Measurements from ENCODE around the gene MARK3. TPM values are rescaled to one million over a fixed set of nuclear protein-coding genes. Genes with fewer than 3 reads are reported as not detected.
A peak's percentile ranks its signal among the peaks of the same experiment; 100 is the strongest.

MARK3 gene
- total and polyA plus RNA-seq, 2 of the 4 experiments (the other 2 are of a cell fraction), result 78.5 to 80.5 TPM

DNA sequence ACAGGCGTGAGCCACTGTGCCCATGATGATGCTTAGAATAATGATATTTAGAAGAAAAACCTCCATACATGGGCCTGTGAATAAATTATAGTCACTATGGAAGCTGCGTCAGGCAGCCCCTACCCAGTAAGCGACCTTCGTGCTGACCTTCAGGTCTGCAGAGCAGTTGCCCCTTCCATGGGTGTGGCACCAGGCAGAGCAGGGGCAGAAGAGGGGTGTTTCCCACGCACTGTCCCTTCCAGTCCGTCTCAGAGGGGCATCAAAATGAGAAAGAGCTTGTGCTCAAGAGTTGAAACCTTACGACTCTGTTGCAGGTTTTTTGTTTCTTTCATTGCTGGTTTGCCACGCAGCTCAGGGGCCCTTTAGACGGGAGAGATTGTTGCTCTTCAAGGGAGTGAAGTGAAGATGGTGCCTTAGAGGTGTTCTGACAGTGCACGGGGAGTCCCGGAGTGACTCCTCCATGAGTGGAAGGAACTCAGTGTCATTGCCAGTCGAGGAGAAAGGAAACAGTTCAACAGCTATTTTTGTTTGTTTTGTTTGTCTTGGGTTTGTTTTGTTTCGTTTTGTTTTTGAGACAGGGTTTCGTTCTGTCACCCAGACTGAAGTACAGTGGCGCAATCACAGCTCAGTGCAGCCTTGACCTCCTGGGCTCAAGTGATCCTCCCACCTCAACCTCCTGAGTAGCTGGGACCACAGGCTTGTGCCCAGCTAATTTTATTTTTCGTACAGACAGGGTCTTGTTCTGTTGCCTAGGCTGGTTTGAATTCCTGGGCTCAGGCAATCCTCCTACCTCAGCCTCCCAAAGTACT, 123.5 kb downstream of the MARK3 start:
- Histone ChIP-seq H2BK15ac (ENCODE audit: low read depth, low read length) (no peak overlapping the region), H3K56ac (ENCODE audit: extremely low read depth, insufficient read depth, low read length) (no peak overlapping the region), H4K20me1 (ENCODE audit: insufficient read depth, low read length) (peaks cover 13% of the 10 kb centered on the region), H3K27ac (ENCODE audit: insufficient read depth, low read length) (no peak overlapping the region), H3K4me1 (ENCODE audit: control insufficient read depth, insufficient read depth, low read length) (peaks cover 4% of the 10 kb centered on the region; the same call in 1 of the 2 replicates), H2AFZ (replicated peaks; ENCODE audit: low read length, poor library complexity) (no peak overlapping the region), H3K18ac (ENCODE audit: low read depth, low read length) (no peak overlapping the region), H3K4me3 (ENCODE audit: insufficient read depth, low read depth, low read length) (no peak overlapping the region), H3K23ac (ENCODE audit: low read depth, low read length) (no peak overlapping the region), H3K27me3 (ENCODE audit: control insufficient read depth, insufficient read depth, low read length) (no peaks in the 10 kb centered on the region), H2BK120ac (ENCODE audit: low read depth, low read length) (no peak overlapping the region), H3K4me2 (ENCODE audit: low read depth, low read length) (no peak overlapping the region), H2AK5ac (ENCODE audit: low read depth, low read length) (no peak overlapping the region), H3K79me1 (ENCODE audit: low read depth in 1 of 2, low read length in 2 of 2) (peaks cover 3 to 29% of the 10 kb centered on the region in 2 experiments), H2AK9ac (replicated peaks; ENCODE audit: low read depth, low read length, poor library complexity) (peak overlapping the region; percentile 37), H4K5ac (ENCODE audit: low read depth, low read length) (no peak overlapping the region), H3K9me3 (ENCODE audit: control insufficient read depth, insufficient read depth, low read length) (no peaks in the 10 kb centered on the region), H4K8ac (ENCODE audit: low read depth in 2 of 2, low read length in 2 of 2) (no peak overlapping the region), H3K14ac (replicated peaks; ENCODE audit: low read depth, low read length) (no peak overlapping the region), H2BK20ac (ENCODE audit: low read depth, low read length) (no peak overlapping the region), H3K36me3 (ENCODE audit: control insufficient read depth, insufficient read depth, low read length) (peaks cover 50% of the 10 kb centered on the region), H3K9me1 (ENCODE audit: insufficient read depth, low read length) (0 out of 2 replicates have a peak, but pooled peaks cover 3% of the 10 kb centered on the region), H3K9ac (ENCODE audit: low read depth, low read length) (no peak overlapping the region), H2BK5ac (ENCODE audit: low read depth, low read length, poor library complexity, severe bottlenecking) (no peak overlapping the region), H4K91ac (ENCODE audit: insufficient read depth, low read depth, low read length) (no peak overlapping the region), H3K4ac (ENCODE audit: low read depth, low read length) (no peak overlapping the region)
- TF ChIP-seq, protein P1, sequence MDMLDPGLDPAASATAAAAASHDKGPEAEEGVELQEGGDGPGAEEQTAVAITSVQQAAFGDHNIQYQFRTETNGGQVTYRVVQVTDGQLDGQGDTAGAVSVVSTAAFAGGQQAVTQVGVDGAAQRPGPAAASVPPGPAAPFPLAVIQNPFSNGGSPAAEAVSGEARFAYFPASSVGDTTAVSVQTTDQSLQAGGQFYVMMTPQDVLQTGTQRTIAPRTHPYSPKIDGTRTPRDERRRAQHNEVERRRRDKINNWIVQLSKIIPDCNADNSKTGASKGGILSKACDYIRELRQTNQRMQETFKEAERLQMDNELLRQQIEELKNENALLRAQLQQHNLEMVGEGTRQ (IDR thresholded peaks at IDR 0.05; ENCODE audit: low read depth, low read length), result no peak
- TF ChIP-seq RFX5 (IDR thresholded peaks at IDR 0.05; ENCODE audit: low read depth, low read length) (no peak), NFE2L2 (IDR thresholded peaks at IDR 0.05; ENCODE audit: low read depth, low read length) (no peak), MAZ (IDR thresholded peaks at IDR 0.05; ENCODE audit: borderline replicate concordance, low read depth, low read length) (no peak), SMC3 (IDR thresholded peaks at IDR 0.05; ENCODE audit: low read depth, low read length) (no peak), RAD21 (IDR thresholded peaks at IDR 0.05; ENCODE audit: low read length) (no peak)
- in situ Hi-C loops (cut with MboI; ENCODE audit: low sequenced_read_pairs), result no loop called here
- 100% methylated on average over 6 of the region's 16 CpGs; no CpG with 5 or more reads in 1 of the 2 experiments for WGBS, 2 experiments (ENCODE audit: extremely low coverage in 2 of 2, insufficient read length in 1 of 2)
- no peak for ATAC-seq (ENCODE audit: low read depth)
- ChIA-PET CTCF (no interaction called here), POLR2A (ENCODE audit: unreplicated experiment) (no interaction called here)
- BruUV-seq (replicated peaks), result no TSS peak
- DNase-seq, result no peak
- intact Hi-C loops (cut with micrococcal nuclease), result no loop called here
- dilution Hi-C loops (cut with HindIII; ENCODE audit: low sequenced_read_pairs, unreplicated experiment), result no loop called here

Measured in IMR-90 (cell line).